Stimulated activated naive CD8-positive, alpha-beta T cell treated with anti-CD3 and anti-CD28 coated beads, Interleukin-15, amount 100 ng/mL, for 72 hours (primary cell): ENCODE results near the gene ATP6AP2.

Experiments used
- ATAC-seq: fragments of 150-1000 bp; cut with Tn5 transposase; 2 replicates; pipeline ENCODE4 v1.10.0; 2021; ENCODE audit warnings: mild to moderate bottlenecking, moderate library complexity
- DNase-seq, 2 donors: peaks; one replicate each; pipeline ENCODE4 v3.0.0; 2021 to 2022
- H3K27ac Mint-ChIP-seq, 2 donors: one replicate each; pipeline ENCODE4 v1.8.0; 2022; ENCODE audit warnings: mild to moderate bottlenecking in 2 of 2, mixed read lengths in 2 of 2, moderate library complexity in 2 of 2
- H3K27me3 Mint-ChIP-seq: one replicate; pipeline ENCODE4 v1.8.0; 2022; ENCODE audit warnings: mixed read lengths
- H3K4me1 Mint-ChIP-seq: one replicate; pipeline ENCODE4 v1.8.0; 2022; ENCODE audit warnings: mild to moderate bottlenecking, mixed read lengths
- H3K4me3 Mint-ChIP-seq, 2 donors: one replicate each; pipeline ENCODE4 v1.8.0; 2022; ENCODE audit warnings: mild to moderate bottlenecking in 2 of 2, mixed read lengths in 2 of 2, moderate library complexity in 1 of 2
- H3K9me3 Mint-ChIP-seq, 2 donors: one replicate each; pipeline ENCODE4 v1.8.0; 2022; ENCODE audit warnings: mixed read lengths in 2 of 2

The ATP6AP2 gene

DNA sequence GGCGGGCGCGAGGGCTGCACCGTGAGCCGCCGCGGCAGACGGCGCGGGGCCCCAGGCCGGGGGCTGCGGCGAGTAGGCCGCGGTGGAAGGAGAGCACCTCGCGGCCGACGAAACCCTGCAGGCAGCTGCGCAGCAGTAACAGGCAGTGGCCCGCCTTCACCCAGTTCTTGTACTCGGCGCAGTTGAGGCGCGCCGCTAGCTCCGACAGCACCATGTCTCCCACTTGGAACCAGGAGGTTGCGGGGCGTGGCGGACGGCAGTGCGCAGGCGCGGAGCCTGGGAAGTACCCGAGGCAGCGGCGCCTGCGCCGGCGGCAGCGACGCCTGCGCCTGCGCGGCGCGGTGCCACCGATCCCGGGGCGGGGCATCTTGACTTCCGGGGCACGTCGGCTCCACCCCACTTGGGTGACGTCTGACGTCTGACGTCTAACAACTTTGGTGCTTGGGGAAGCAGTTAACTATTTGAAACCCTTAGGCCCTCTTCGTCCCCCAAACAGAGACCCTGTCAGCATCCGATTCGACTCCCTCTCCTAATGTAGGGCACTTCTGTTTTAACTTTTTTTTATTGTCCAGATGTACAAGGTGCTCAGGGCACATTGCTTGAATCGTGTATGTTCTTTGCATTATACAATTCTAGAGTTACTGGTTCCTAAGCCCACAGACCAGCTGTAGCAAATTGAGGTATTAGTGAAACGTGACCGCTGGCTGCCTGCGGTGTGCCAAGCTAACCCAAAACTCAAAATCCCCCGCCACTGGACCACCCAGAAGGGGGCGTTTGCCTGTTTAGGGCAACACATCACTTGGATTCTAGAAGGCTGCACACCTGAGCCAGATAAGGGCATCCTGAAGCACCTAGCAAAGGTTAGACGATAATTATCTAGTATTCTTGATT, 66.8 kb downstream of the ATP6AP2 start, which contains the start of gene CXorf38:
Gene CXorf38 (minus strand): TSS at position 255 of the 891 bp plus-strand sequence. CDS start 41 bp downstream, at position 214.
- Mint-ChIP-seq H3K27ac (peak within 1 kb of the TSS; percentile 91 to 97), H3K27me3 (no peaks in the 10 kb centered on the region), H3K4me1 (peaks cover 24% of the 10 kb centered on the region), H3K4me3 (peak within 1 kb of the TSS; percentile 86 to 97), H3K9me3 (no peaks in the 10 kb centered on the region)
- ATAC-seq = peak; percentile 83
- DNase-seq = peak; percentile 89 to 91

DNA sequence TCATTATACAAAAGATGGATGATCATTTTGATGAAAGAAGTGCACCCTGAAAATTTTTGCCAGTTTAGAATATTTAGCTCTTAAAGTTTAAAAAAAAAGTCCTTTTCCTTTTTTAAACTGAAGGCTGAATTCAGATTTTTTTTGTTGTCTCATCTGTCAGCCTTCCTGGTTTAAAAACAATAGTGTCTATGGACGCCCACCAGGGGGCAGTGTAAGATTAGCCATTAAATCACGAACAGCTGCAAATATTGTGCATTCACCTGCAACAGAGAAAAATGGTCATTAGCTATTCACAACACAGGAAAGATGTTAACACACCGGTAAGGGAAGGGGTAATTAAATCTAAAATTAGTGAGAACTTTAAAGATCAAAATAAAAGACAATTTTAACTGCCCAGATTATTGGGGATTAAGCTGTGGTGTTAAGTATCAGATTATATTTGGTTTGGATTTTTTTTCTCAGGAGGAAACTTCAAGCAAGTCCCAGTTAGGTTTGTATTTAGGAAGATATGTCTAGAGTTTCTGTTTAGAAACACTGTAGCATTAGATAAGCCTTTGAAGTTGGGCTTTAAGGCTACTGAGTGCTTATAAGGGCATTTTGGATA, 71.0 kb downstream of the ATP6AP2 start:
- peaks cover 6% of the 10 kb centered on the region for H3K4me1 Mint-ChIP-seq
- no peaks in the 10 kb centered on the region for H3K9me3 Mint-ChIP-seq
- no peaks in the 10 kb centered on the region for H3K27me3 Mint-ChIP-seq
- DNase-seq (peak; percentile 36 to 50), ATAC-seq (no peak)
- H3K4me3 Mint-ChIP-seq = no peak overlapping the region
- H3K27ac Mint-ChIP-seq = peak overlapping the region in 1 of 2 donors; percentile 89

- Mint-ChIP-seq H3K9me3 (no peaks in the 10 kb centered on the region), H3K27ac (no peak overlapping the region), H3K27me3 (no peaks in the 10 kb centered on the region), H3K4me1 (peaks cover 6% of the 10 kb centered on the region), H3K4me3 (no peak overlapping the region)
- ATAC-seq (no peak), DNase-seq (no peak)
Measured at GRCh38 chrX:40652664-40653063, 71.9 kb downstream of the ATP6AP2 start.

GRCh38 chrX:40653535-40653934, 72.8 kb downstream of the ATP6AP2 start:
- DNase-seq = no peak
- peaks cover 6% of the 10 kb centered on the region for H3K4me1 Mint-ChIP-seq
- no peaks in the 10 kb centered on the region for H3K9me3 Mint-ChIP-seq
- H3K4me3 Mint-ChIP-seq = no peak overlapping the region
- H3K27me3 Mint-ChIP-seq = no peaks in the 10 kb centered on the region
- ATAC-seq = no peak
- H3K27ac Mint-ChIP-seq = no peak overlapping the region
